IMR-90 (cell line): ENCODE measurements around the gene JMJD8. TPM values are rescaled to one million over a fixed set of nuclear protein-coding genes. Genes with fewer than 3 reads are reported as not detected.

Experiments used
- ATAC-seq: fragments of 200-7000 bp; cut with Tn5 transposase; 2 replicates; pipeline ENCODE4 v1.9.1; 2020; ENCODE audit warnings: low read depth, mild to moderate bottlenecking, moderate library complexity
- BruUV-seq: library from RNA; stranded (reverse); fragments of 400-500 nt; replicated peaks from 2 replicates; lab custom pipeline; 2021; lab: Mats Ljungman, UMichigan
- CTCF ChIA-PET: fragments of 300-600 bp; formaldehyde crosslinking; extraction: SDS; loops from one replicate; lab custom pipeline; 2021; ENCODE audit warnings: antibody characterized with exemption; lab: Yijun Ruan, JAX
- POLR2A ChIA-PET: fragments of 300-600 bp; sonication (Branson Sonifier 250); formaldehyde crosslinking; loops from one replicate; lab custom pipeline; 2022; ENCODE audit warnings: antibody characterized with exemption; ENCODE audit not compliant: unreplicated experiment; lab: Charles Lee
- DNase-seq: peaks from one replicate; pipeline ENCODE4 v3.0.0; 2013
- H2AFZ ChIP-seq: replicated peaks from 2 replicates; pipeline ENCODE3; 2013; ENCODE audit warnings: low read length, mild to moderate bottlenecking; ENCODE audit not compliant: poor library complexity
- H2AK5ac ChIP-seq: 2 replicates; pipeline ENCODE4 v1.6.1; 2013; ENCODE audit warnings: low read depth, low read length, inconsistent platforms
- H2AK9ac ChIP-seq: replicated peaks from 2 replicates; pipeline ENCODE3; 2013; ENCODE audit warnings: mild to moderate bottlenecking, low read depth, low read length, moderate library complexity; ENCODE audit not compliant: poor library complexity
- H2BK120ac ChIP-seq: 2 replicates; pipeline ENCODE4 v1.6.1; 2013; ENCODE audit warnings: low read depth, low read length, inconsistent platforms
- H2BK15ac ChIP-seq: 3 replicates; pipeline ENCODE4 v1.6.1; 2013; ENCODE audit warnings: low read depth, low read length, inconsistent platforms
- H2BK20ac ChIP-seq: 2 replicates; pipeline ENCODE4 v1.6.1; 2013; ENCODE audit warnings: low read depth, mild to moderate bottlenecking, inconsistent platforms, low read length, moderate library complexity
- H2BK5ac ChIP-seq: 2 replicates; pipeline ENCODE4 v1.6.1; 2013; ENCODE audit warnings: mild to moderate bottlenecking, low read depth, low read length, inconsistent platforms; ENCODE audit not compliant: poor library complexity, severe bottlenecking
- H3K14ac ChIP-seq: replicated peaks from 2 replicates; pipeline ENCODE4 v1.6.1; 2013; ENCODE audit warnings: low read depth, low read length, inconsistent platforms
- H3K18ac ChIP-seq: 2 replicates; pipeline ENCODE4 v1.6.1; 2013; ENCODE audit warnings: low read depth, low read length, control low read depth
- H3K23ac ChIP-seq: 2 replicates; pipeline ENCODE4 v1.6.1; 2013; ENCODE audit warnings: low read depth, low read length, inconsistent platforms
- H3K27ac ChIP-seq: 2 replicates; pipeline ENCODE4 v1.5.1; 2013; ENCODE audit warnings: mild to moderate bottlenecking, control low read depth, low read length; ENCODE audit not compliant: insufficient read depth
- H3K27me3 ChIP-seq: 2 replicates; pipeline ENCODE4 v1.6.1; 2013; ENCODE audit warnings: low read length; ENCODE audit not compliant: control insufficient read depth, insufficient read depth
- H3K36me3 ChIP-seq: 2 replicates; pipeline ENCODE4 v1.6.1; 2013; ENCODE audit warnings: low read length, mixed read lengths; ENCODE audit not compliant: control insufficient read depth, insufficient read depth
- H3K4ac ChIP-seq: 2 replicates; pipeline ENCODE4 v1.6.1; 2013; ENCODE audit warnings: low read depth, low read length, inconsistent platforms
- H3K4me1 ChIP-seq: 2 replicates; pipeline ENCODE4 v1.6.1; 2013; ENCODE audit warnings: low read length, mixed read lengths; ENCODE audit not compliant: control insufficient read depth, insufficient read depth
- H3K4me2 ChIP-seq: 2 replicates; pipeline ENCODE4 v1.6.1; 2013; ENCODE audit warnings: low read depth, mild to moderate bottlenecking, control low read depth, low read length, moderate library complexity
- H3K4me3 ChIP-seq: 2 replicates; pipeline ENCODE4 v1.5.1; 2013; ENCODE audit warnings: low read depth, mild to moderate bottlenecking, control low read depth, low read length, moderate library complexity; ENCODE audit not compliant: insufficient read depth
- H3K56ac ChIP-seq: 2 replicates; pipeline ENCODE4 v1.6.1; 2013; ENCODE audit warnings: low read length, inconsistent platforms; ENCODE audit not compliant: insufficient read depth; ENCODE audit errors: extremely low read depth
- H3K79me1 ChIP-seq, 2 experiments: 2 replicates each; pipeline ENCODE4 v1.6.1; 2013; ENCODE audit warnings: low read length in 2 of 2, inconsistent platforms in 1 of 2, low read depth in 1 of 2
- H3K9ac ChIP-seq: 2 replicates; pipeline ENCODE4 v1.6.1; 2013; ENCODE audit warnings: low read depth, low read length, control low read depth
- H3K9me1 ChIP-seq: 2 replicates; pipeline ENCODE4 v1.6.1; 2013; ENCODE audit warnings: low read length, inconsistent platforms; ENCODE audit not compliant: insufficient read depth
- H3K9me3 ChIP-seq: 2 replicates; pipeline ENCODE4 v1.6.1; 2013; ENCODE audit warnings: low read length; ENCODE audit not compliant: control insufficient read depth, insufficient read depth
- H4K20me1 ChIP-seq: 2 replicates; pipeline ENCODE4 v1.6.1; 2013; ENCODE audit warnings: low read length, inconsistent platforms; ENCODE audit not compliant: insufficient read depth
- H4K5ac ChIP-seq: 2 replicates; pipeline ENCODE4 v1.6.1; 2013; ENCODE audit warnings: mild to moderate bottlenecking, low read depth, low read length, control low read depth
- H4K8ac ChIP-seq, 2 experiments: 2 replicates each; pipeline ENCODE4 v1.6.1; 2013; ENCODE audit warnings: low read depth in 2 of 2, low read length in 2 of 2, control low read depth in 1 of 2, inconsistent platforms in 1 of 2
- H4K91ac ChIP-seq: 2 replicates; pipeline ENCODE4 v1.6.1; 2013; ENCODE audit warnings: low read depth, low read length, inconsistent platforms; ENCODE audit not compliant: insufficient read depth
- BHLHE40 ChIP-seq: fragments of 150-350 bp; IDR thresholded peaks from 2 replicates; pipeline ENCODE4 v1.6.1; 2016; ENCODE audit warnings: mild to moderate bottlenecking, low read depth, low read length
- CEBPB ChIP-seq: IDR thresholded peaks from 2 replicates; pipeline ENCODE4 v1.6.1; 2012; ENCODE audit warnings: low read depth, low read length, improper control_type of control experiment
- CHD1 ChIP-seq: IDR thresholded peaks from 2 replicates; pipeline ENCODE4 v1.6.1; 2012; ENCODE audit warnings: low read depth, low read length, improper control_type of control experiment
- ELK1 ChIP-seq: fragments of 150-350 bp; IDR thresholded peaks from 2 replicates; pipeline ENCODE4 v1.6.1; 2016; ENCODE audit warnings: low read depth, mild to moderate bottlenecking, low read length, moderate library complexity, borderline replicate concordance
- FOS ChIP-seq: fragments of 150-350 bp; IDR thresholded peaks from 2 replicates; pipeline ENCODE4 v1.6.1; 2016; ENCODE audit warnings: low read depth, low read length
- MAFK ChIP-seq: IDR thresholded peaks from 2 replicates; pipeline ENCODE4 v1.6.1; 2012; ENCODE audit warnings: low read depth, low read length, improper control_type of control experiment
- MAZ ChIP-seq: IDR thresholded peaks from 2 replicates; pipeline ENCODE4 v1.6.1; 2012; ENCODE audit warnings: low read depth, mild to moderate bottlenecking, low read length, improper control_type of control experiment, moderate library complexity, borderline replicate concordance
- MXI1 ChIP-seq: IDR thresholded peaks from 2 replicates; pipeline ENCODE4 v1.6.1; 2012; ENCODE audit warnings: low read depth, mild to moderate bottlenecking, low read length, moderate library complexity, borderline replicate concordance
- NFE2L2 ChIP-seq: fragments of 150-350 bp; IDR thresholded peaks from 2 replicates; pipeline ENCODE4 v1.6.1; 2016; ENCODE audit warnings: low read depth, mild to moderate bottlenecking, low read length
- POLR2A ChIP-seq: IDR thresholded peaks from 2 replicates; pipeline ENCODE4 v1.6.1; 2012; ENCODE audit warnings: mild to moderate bottlenecking, low read depth, low read length
- RAD21 ChIP-seq: IDR thresholded peaks from 2 replicates; pipeline ENCODE4 v1.6.1; 2012; ENCODE audit warnings: low read length, improper control_type of control experiment
- RCOR1 ChIP-seq: IDR thresholded peaks from 2 replicates; pipeline ENCODE4 v1.6.1; 2012; ENCODE audit warnings: mild to moderate bottlenecking, low read length, improper control_type of control experiment; ENCODE audit not compliant: insufficient replicate concordance
- RFX5 ChIP-seq: IDR thresholded peaks from 2 replicates; pipeline ENCODE4 v1.8.0; 2012; ENCODE audit warnings: low read depth, mild to moderate bottlenecking, low read length, moderate library complexity
- SMC3 ChIP-seq: fragments of 150-350 bp; IDR thresholded peaks from 2 replicates; pipeline ENCODE4 v1.6.1; 2016; ENCODE audit warnings: low read depth, mild to moderate bottlenecking, antibody characterized with exemption, low read length, moderate library complexity
- USF2 ChIP-seq: fragments of 150-350 bp; IDR thresholded peaks from 2 replicates; pipeline ENCODE4 v1.6.1; 2017; ENCODE audit warnings: mild to moderate bottlenecking, antibody characterized with exemption, low read length, low read depth
- whole genome bisulfite sequencing, 2 experiments: methylation state at CpG; one replicate each; pipeline versions ENCODE4 v1.1.5 to v1.1.7; 2013; ENCODE audit warnings: missing lambda C conversion rate in 2 of 2; ENCODE audit not compliant: insufficient read length in 1 of 2; ENCODE audit errors: extremely low coverage in 2 of 2; 5-methylcytosine and 5-hydroxymethylcytosine counted together
- dilution Hi-C: fragments of 300-500 bp; cut with HindIII; formaldehyde crosslinking; loops from one replicate; pipeline ENCODE4 v1.14.3; 2018; ENCODE audit warnings: low sequenced_read_pairs; ENCODE audit not compliant: unreplicated experiment
- in situ Hi-C: fragments of 300-500 bp; cut with MboI; formaldehyde crosslinking; loops from 3 replicates; pipeline ENCODE4 v1.14.3; 2019; ENCODE audit warnings: low sequenced_read_pairs, inconsistent platforms, mixed read lengths
- intact Hi-C: fragments of 100-400 bp; cut with micrococcal nuclease; formaldehyde crosslinking; loops from 2 replicates; pipeline ENCODE4 v1.10.0; 2022
- polyA plus RNA-seq, 3 experiments: library from polyadenylated mRNA; depleted of rRNA; stranded (reverse); fragments of >200 nt; gene quantifications; 2 replicates each; pipeline ENCODE4 v1.2.3, GENCODE V29; 2012; ENCODE audit warnings: low replicate concordance in 1 of 3
- total RNA-seq: library from RNA; depleted of rRNA; stranded (reverse); fragments of >200 nt; gene quantifications from 2 replicates; pipeline ENCODE4 v1.2.3, GENCODE V29; 2012

Gene JMJD8
- total and polyA plus RNA-seq, 2 of the 4 experiments (the other 2 are of a cell fraction) = 17.7 to 62.5 TPM

DNA sequence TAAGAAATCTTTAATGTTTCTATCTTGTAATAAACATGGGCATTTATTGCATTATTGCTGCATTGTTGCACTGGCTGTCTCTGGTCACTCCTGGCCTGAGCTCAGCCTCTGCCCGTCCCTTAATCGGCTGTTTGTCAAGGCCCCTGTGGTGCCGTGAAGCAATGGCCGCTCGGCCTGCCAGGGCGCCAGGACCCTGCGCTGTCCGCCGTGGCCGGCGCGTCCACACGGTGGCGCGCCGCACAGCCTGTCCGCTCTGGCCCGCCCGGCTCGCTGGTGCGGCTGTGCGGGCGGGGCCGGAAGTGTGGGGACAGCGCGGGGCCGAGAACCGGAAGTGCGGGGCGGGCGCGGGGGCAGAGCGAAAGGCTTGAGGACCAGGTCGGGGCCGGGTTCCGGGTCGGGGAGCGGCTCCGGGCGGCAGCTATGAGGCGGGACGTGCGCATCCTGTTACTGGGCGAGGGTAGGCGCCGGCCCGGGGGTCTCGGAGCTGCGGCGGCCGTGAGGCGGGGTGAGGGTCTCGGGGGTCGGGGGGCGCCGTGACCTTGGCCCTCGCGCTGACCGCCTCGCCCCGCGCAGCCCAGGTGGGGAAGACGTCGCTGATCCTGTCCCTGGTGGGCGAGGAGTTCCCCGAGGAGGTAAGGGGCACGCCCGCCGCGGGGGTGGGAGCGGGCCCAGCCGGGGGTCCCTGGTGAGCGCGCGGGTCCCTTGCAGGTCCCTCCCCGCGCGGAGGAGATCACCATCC is 16.2 kb downstream of the JMJD8 start, which contains the start of gene RHOT2:
Gene RHOT2, plus strand, starts transcription at position 353 of the 739 bp plus-strand sequence. Its CDS starts 68 bp downstream, at position 421.
- Histone ChIP-seq H4K20me1 (peaks cover 13% of the 10 kb centered on the region), H3K27me3 (no peaks in the 10 kb centered on the region), H2AK5ac (peak within 1 kb of the TSS; percentile 81), H3K4me2 (peak within 1 kb of the TSS; percentile 93), H3K4me3 (peak within 1 kb of the TSS; percentile 68), H3K23ac (peak within 1 kb of the TSS; percentile 90; the same call in 1 of the 2 replicates), H2BK120ac (peak within 1 kb of the TSS; percentile 74; the same call in 1 of the 2 replicates), H2BK15ac (no peak within 1 kb of the TSS), H3K14ac (peak within 1 kb of the TSS; percentile 99), H4K5ac (peak within 1 kb of the TSS; percentile 94), H3K9me3 (no peaks in the 10 kb centered on the region), H3K79me1 (peaks cover 0 to 28% of the 10 kb centered on the region in 2 experiments; a peak in 1 of 4 replicates), H3K9ac (peak within 1 kb of the TSS; percentile 76), H2AFZ (peak within 1 kb of the TSS; percentile 97), H3K18ac (no peak within 1 kb of the TSS), H4K8ac (peak within 1 kb of the TSS; percentile 76 to 99), H2BK20ac (0 out of 2 replicates have a peak within 1 kb of the TSS, but pooled peaks have one; percentile 54), H3K27ac (peak within 1 kb of the TSS; percentile 69), H2AK9ac (peak within 1 kb of the TSS; percentile 100), H4K91ac (peak within 1 kb of the TSS; percentile 74), H3K4me1 (peaks cover 6% of the 10 kb centered on the region), H3K36me3 (peaks cover 36% of the 10 kb centered on the region), H2BK5ac (peak within 1 kb of the TSS; percentile 62), H3K56ac (0 out of 2 replicates have a peak within 1 kb of the TSS, but pooled peaks have one; percentile 21), H3K4ac (peak within 1 kb of the TSS; percentile 97), H3K9me1 (peaks cover 6% of the 10 kb centered on the region)
- ATAC-seq (peak; percentile 97), DNase-seq (peak; percentile 85)
- intact Hi-C loops = no loop called here
- in situ Hi-C loops = no loop called here
- ChIA-PET POLR2A (no interaction called here), CTCF (no interaction called here)
- WGBS, 2 experiments = 0% methylated on average over 40 of the region's 78 CpGs; no CpG with 5 or more reads in 1 of the 2 experiments
- dilution Hi-C loops = no loop called here
- no TSS peak for BruUV-seq
- peak; percentile 99 for TF ChIP-seq MAZ
- TF ChIP-seq RAD21 = peak; percentile 59
- no peak for TF ChIP-seq MAFK
- TF ChIP-seq RFX5 = no peak
- TF ChIP-seq NFE2L2 = no peak
- TF ChIP-seq ELK1 = 0 out of 2 replicates have a peak, but pooled peaks have one; percentile 64
- TF ChIP-seq FOS = no peak
- TF ChIP-seq CHD1 = no peak
- TF ChIP-seq BHLHE40 = no peak
- TF ChIP-seq SMC3 = peak; percentile 63
- no peak for TF ChIP-seq RCOR1
- TF ChIP-seq MXI1 = peak; percentile 29; the same call in 1 of the 2 replicates
- TF ChIP-seq USF2 = no peak
- TF ChIP-seq POLR2A = peak; percentile 82
- peak; percentile 74 for TF ChIP-seq CEBPB
